Endodermal cell (in vitro differentiated cells): ENCODE data around the gene CHRNE. TPM values are rescaled to one million over a fixed set of nuclear protein-coding genes. Genes with fewer than 3 reads are reported as not detected.

Experiments used
- DNase-seq: peaks from one replicate; pipeline ENCODE4 v3.0.0-alpha.2; 2017
- H3K27ac ChIP-seq: 2 replicates; pipeline ENCODE4 v1.5.1; 2013; ENCODE audit warnings: mild to moderate bottlenecking, low read depth, low read length, moderate library complexity
- H3K27me3 ChIP-seq: 2 replicates; pipeline ENCODE4 v1.6.1; 2013; ENCODE audit warnings: mild to moderate bottlenecking, low read length, moderate library complexity; ENCODE audit not compliant: insufficient read depth, control insufficient read depth, poor library complexity, severe bottlenecking
- H3K36me3 ChIP-seq: 2 replicates; pipeline ENCODE4 v1.7.0; 2013; ENCODE audit warnings: mild to moderate bottlenecking, low read length, moderate library complexity; ENCODE audit not compliant: control insufficient read depth, insufficient read depth
- H3K4me1 ChIP-seq: one replicate; pipeline ENCODE4 v1.7.0; 2013; ENCODE audit warnings: low read length; ENCODE audit not compliant: control insufficient read depth, insufficient read depth
- H3K4me3 ChIP-seq: 2 replicates; pipeline ENCODE4 v1.5.1; 2013; ENCODE audit warnings: mild to moderate bottlenecking, low read length, moderate library complexity
- H3K9ac ChIP-seq: 2 replicates; pipeline ENCODE4 v1.6.1; 2013; ENCODE audit warnings: mild to moderate bottlenecking, low read length, moderate library complexity; ENCODE audit not compliant: poor library complexity, severe bottlenecking; ENCODE audit errors: extremely low read depth
- H3K9me3 ChIP-seq: 2 replicates; pipeline ENCODE4 v1.6.1; 2013; ENCODE audit warnings: mild to moderate bottlenecking, low read length, moderate library complexity; ENCODE audit not compliant: control insufficient read depth
- H3K27ac Mint-ChIP-seq: 2 replicates; pipeline ENCODE4 v1.8.0; 2020; ENCODE audit warnings: mixed read lengths
- H3K27me3 Mint-ChIP-seq: 2 replicates; pipeline ENCODE4 v1.8.0; 2021; ENCODE audit warnings: mild to moderate bottlenecking, mixed read lengths; ENCODE audit not compliant: insufficient read depth
- H3K36me3 Mint-ChIP-seq: 2 replicates; pipeline ENCODE4 v1.8.0; 2020; ENCODE audit warnings: low read depth, mixed read lengths
- H3K4me1 Mint-ChIP-seq: 2 replicates; pipeline ENCODE4 v1.8.0; 2020; ENCODE audit warnings: mixed read lengths
- H3K4me3 Mint-ChIP-seq: 2 replicates; pipeline ENCODE4 v1.8.0; 2020; ENCODE audit warnings: mild to moderate bottlenecking, moderate library complexity, mixed read lengths
- H3K9me3 Mint-ChIP-seq: 2 replicates; pipeline ENCODE4 v1.8.0; 2020; ENCODE audit warnings: mild to moderate bottlenecking, mixed read lengths
- WGBS, 2 experiments: methylation state at CpG; one replicate each; pipeline versions ENCODE4 v1.1.5 to v1.1.7; 2013; ENCODE audit warnings: missing lambda C conversion rate in 2 of 2, mixed read lengths in 1 of 2; ENCODE audit not compliant: insufficient coverage in 1 of 2, insufficient read length in 1 of 2; 5-methylcytosine and 5-hydroxymethylcytosine counted together
- total RNA-seq, 2 donors: library from RNA; stranded (reverse); fragmentation: NEBNext Ultra II Directional in 1 of 2; extraction: Animal tissue kit (Norgen Biotek cat#: 25700) in 1 of 2; gene quantifications; 2 replicates in 1 of 2; 3 replicates in 1 of 2; pipeline ENCODE4 v1.2.1, GENCODE V29; 2021
- TF ChIP-seq, protein P1 (sequence below): fragments of 200-600 bp; sonication (generic); conservative IDR thresholded peaks from 2 replicates; pipeline ENCODE4 v1.5.0; 2021; ENCODE audit warnings: antibody characterized with exemption, mild to moderate bottlenecking

The CHRNE gene
- total RNA-seq, 2 donors from 2014 or later, result 0.71 to 1.2 TPM

DNA sequence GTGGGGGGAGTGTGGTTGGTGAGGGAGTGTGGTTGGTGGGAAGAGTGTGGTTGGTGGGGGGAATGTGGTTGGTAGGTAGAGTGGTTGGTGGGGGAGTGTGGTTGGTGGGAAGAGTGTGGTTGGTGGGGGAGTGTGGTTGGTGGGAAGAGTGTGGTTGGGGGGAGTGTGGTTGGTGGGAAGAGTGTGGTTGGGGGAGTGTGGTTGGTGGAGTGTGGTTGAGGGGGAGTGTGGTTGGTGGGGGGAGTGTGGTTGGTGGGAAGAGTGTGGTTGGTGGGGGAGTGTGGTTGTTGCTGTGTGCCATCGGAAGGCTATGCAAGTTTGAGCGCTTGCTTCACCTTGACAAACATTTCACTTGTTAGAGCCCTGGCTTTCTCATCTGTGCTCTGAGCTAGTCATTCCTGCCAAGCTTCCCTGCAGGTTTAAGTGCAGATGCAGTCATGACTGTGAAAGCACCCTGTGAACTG, 49.7 kb downstream of the CHRNE start:
- TF ChIP-seq, protein P1, sequence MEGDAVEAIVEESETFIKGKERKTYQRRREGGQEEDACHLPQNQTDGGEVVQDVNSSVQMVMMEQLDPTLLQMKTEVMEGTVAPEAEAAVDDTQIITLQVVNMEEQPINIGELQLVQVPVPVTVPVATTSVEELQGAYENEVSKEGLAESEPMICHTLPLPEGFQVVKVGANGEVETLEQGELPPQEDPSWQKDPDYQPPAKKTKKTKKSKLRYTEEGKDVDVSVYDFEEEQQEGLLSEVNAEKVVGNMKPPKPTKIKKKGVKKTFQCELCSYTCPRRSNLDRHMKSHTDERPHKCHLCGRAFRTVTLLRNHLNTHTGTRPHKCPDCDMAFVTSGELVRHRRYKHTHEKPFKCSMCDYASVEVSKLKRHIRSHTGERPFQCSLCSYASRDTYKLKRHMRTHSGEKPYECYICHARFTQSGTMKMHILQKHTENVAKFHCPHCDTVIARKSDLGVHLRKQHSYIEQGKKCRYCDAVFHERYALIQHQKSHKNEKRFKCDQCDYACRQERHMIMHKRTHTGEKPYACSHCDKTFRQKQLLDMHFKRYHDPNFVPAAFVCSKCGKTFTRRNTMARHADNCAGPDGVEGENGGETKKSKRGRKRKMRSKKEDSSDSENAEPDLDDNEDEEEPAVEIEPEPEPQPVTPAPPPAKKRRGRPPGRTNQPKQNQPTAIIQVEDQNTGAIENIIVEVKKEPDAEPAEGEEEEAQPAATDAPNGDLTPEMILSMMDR, result no peak
- no peak overlapping the region for H3K27ac ChIP-seq
- no peak overlapping the region for H3K4me3 ChIP-seq
- no peak overlapping the region for H3K27ac Mint-ChIP-seq
- H3K27me3 Mint-ChIP-seq, result no peaks in the 10 kb centered on the region
- no peaks in the 10 kb centered on the region for H3K36me3 ChIP-seq
- H3K9me3 Mint-ChIP-seq, result no peaks in the 10 kb centered on the region
- H3K36me3 Mint-ChIP-seq, result peaks cover 12% of the 10 kb centered on the region
- peaks cover 48% of the 10 kb centered on the region for H3K4me1 Mint-ChIP-seq
- H3K9ac ChIP-seq, result no peak overlapping the region
- no peak for DNase-seq
- H3K27me3 ChIP-seq, result no peaks in the 10 kb centered on the region
- peaks cover 5% of the 10 kb centered on the region for H3K4me1 ChIP-seq
- H3K9me3 ChIP-seq, result no peaks in the 10 kb centered on the region
- no peak overlapping the region for H3K4me3 Mint-ChIP-seq
- WGBS, 2 experiments, result 80 to 91% methylated on average over 2 of the region's 2 CpGs

DNA sequence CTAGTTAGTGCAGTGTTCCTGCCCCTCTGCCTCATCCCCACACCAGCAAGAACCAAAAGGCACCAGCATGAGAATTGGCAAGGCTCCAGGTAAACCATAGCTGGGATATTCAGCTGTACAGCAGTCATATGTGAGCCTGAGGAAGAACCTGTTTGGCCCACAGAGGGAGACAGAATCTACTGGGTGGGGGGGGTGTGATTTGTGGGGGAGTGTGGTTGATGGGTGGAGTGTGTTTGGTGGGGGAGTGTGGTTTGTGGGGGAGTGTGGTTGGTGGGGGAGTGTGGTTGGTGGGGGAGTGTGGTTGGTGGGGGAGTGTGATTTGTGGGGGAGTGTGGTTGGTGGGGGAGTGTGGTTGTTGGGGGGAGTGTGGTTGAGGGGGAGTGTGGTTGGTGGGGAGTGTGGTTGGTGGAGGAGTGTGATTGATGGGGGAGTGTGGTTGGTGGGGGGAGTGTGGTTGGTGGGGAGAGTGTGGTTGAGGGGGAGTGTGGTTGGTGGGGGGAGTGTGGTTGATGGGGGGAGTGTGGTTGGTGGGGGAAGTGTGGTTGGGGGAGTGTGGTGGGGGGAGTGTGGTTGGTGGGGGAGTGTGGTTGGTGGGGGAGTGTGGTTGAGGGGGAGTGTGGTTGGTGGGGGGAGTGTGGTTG, 50.2 kb downstream of the CHRNE start:
- H3K36me3 ChIP-seq, result no peaks in the 10 kb centered on the region
- H3K4me1 ChIP-seq, result peaks cover under 1% of the 10 kb centered on the region
- no peak overlapping the region for H3K27ac ChIP-seq
- H3K27me3 ChIP-seq, result no peaks in the 10 kb centered on the region
- TF ChIP-seq, protein P1, result no peak
- no peaks in the 10 kb centered on the region for H3K9me3 Mint-ChIP-seq
- H3K27me3 Mint-ChIP-seq, result no peaks in the 10 kb centered on the region
- H3K36me3 Mint-ChIP-seq, result peaks cover 12% of the 10 kb centered on the region
- H3K9ac ChIP-seq, result no peak overlapping the region
- H3K4me3 Mint-ChIP-seq, result no peak overlapping the region
- H3K27ac Mint-ChIP-seq, result peak overlapping the region; percentile 48
- no peak for DNase-seq
- no peak overlapping the region for H3K4me3 ChIP-seq
- H3K4me1 Mint-ChIP-seq, result peaks cover 44% of the 10 kb centered on the region
- no peaks in the 10 kb centered on the region for H3K9me3 ChIP-seq

DNA sequence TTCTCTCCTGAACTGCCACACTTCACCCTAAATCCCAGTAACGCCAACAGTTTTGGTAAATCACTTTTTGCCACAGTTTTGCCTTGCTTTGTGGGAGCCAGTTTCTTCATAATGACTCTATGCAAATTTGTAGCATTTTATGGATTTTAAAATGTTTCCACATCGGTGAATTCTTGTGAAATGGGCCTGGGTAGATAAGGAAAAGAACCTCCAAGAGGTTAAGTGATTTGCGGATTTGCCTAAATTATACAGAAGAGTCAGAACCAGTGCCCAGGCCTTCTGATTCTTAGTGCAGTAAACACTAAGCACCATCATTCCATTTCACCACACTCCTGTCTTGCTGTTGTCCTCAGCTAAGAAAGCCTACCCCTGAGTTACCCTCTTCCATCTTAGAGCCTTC, 51.8 kb downstream of the CHRNE start:
- Mint-ChIP-seq H3K4me3 (no peak overlapping the region), H3K27ac (peak overlapping the region; percentile 77), H3K4me1 (peaks cover 34% of the 10 kb centered on the region), H3K27me3 (no peaks in the 10 kb centered on the region), H3K9me3 (no peaks in the 10 kb centered on the region), H3K36me3 (peaks cover 6% of the 10 kb centered on the region)
- TF ChIP-seq, protein P1, result no peak
- Histone ChIP-seq H3K9me3 (no peaks in the 10 kb centered on the region), H3K27ac (no peak overlapping the region), H3K27me3 (no peaks in the 10 kb centered on the region), H3K4me3 (no peak overlapping the region), H3K9ac (no peak overlapping the region), H3K36me3 (no peaks in the 10 kb centered on the region), H3K4me1 (no peaks in the 10 kb centered on the region)
- DNase-seq, result no peak
- 89 to 100% methylated on average over 2 to 3 of the region's 3 CpGs for WGBS, 2 experiments
